Measurements from ENCODE around the gene SLC25A45.

GRCh38 chr11:65431451-65432099, 49.1 kb upstream of the SLC25A45 start:
- TF ChIP-seq POLR2A (IDR thresholded peaks at IDR 0.05) = no peak
- TF ChIP-seq CTCF (IDR thresholded peaks at IDR 0.05) = no peak
- TF ChIP-seq EP300 (IDR thresholded peaks at IDR 0.05) = no peak
